GM12873 (cell line): ENCODE measurements around the gene LDAH.

ENCODE experiments used
- TF ChIP-seq, protein P1 (sequence below): IDR thresholded peaks from 2 replicates; pipeline ENCODE4 v1.5.1; 2012; ENCODE audit warnings: low read depth, mild to moderate bottlenecking, moderate library complexity, low read length, control low read depth; ENCODE audit not compliant: insufficient read depth; ENCODE audit errors: missing control alignments

The LDAH gene

DNA sequence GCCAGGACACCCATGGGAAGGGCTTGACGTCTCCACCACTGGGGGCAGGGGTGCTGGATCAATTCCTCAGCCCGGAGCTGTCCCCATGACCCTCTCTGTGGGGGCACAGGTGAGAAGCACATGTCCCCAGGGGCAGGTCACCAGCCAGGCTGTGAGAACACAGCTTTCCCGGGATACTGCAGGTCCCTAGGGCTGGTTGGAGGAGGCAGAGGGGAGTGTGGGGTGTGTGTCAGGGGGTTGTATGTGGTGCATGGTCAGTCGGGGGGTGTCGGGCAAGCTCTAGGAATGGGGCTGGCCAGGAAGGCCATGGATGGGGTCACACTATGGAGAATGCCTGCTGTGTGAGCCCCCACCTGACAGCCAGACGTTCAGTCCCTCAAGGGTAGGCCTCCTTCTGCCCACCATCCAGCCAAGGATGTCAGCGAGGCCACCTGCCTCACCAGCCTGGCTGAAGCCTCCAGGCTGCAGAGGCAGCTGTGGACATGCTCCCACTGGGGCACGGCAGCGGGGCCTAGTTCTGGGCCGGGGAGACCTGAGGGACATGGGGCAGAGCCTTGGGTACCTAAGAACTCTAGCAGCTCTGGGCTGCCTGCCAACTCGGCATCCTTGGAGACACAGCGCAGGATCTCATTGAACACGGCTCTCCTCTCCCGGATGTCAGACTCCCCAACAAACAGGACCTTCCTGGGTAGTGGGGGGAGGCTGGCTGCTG is 182.3 kb downstream of the LDAH start:
- TF ChIP-seq, protein P1, sequence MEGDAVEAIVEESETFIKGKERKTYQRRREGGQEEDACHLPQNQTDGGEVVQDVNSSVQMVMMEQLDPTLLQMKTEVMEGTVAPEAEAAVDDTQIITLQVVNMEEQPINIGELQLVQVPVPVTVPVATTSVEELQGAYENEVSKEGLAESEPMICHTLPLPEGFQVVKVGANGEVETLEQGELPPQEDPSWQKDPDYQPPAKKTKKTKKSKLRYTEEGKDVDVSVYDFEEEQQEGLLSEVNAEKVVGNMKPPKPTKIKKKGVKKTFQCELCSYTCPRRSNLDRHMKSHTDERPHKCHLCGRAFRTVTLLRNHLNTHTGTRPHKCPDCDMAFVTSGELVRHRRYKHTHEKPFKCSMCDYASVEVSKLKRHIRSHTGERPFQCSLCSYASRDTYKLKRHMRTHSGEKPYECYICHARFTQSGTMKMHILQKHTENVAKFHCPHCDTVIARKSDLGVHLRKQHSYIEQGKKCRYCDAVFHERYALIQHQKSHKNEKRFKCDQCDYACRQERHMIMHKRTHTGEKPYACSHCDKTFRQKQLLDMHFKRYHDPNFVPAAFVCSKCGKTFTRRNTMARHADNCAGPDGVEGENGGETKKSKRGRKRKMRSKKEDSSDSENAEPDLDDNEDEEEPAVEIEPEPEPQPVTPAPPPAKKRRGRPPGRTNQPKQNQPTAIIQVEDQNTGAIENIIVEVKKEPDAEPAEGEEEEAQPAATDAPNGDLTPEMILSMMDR = no peak

DNA sequence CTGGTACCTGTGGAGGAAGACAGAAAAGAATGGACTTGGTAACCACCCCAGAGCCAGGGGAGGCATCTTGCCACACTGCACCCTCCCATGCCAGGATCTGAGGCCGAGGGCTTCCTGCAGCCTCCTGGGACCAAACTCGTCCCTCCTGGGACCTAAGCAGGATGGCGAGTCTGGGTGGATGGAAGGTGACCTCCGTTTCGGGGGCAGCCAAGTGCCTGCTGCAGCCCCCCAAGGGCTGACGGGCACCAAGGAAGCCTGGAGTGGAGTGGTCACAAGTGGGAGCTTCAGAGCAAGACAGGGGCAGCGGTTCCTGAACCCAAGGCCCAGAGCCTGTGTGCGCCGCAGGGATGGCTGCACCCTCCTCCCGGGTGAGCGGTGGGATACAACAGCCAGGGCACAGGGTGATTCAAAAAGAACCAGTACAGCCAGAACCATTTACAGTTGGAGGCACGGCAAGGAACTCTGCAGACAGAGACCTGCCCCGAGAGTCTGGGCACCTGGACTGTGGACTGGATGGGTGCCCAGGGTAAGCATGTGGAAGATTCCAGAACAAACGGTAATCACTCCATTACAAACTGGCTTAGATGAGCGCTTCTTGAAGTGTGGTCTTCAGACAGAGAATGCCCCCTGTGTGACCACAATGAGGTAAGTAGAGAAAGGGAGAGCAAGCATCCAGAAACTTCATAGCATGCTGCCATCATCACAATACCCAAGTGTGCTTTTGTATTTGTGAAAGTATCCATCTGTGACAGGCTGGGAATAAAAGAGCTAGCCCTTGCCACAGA is 184.1 kb downstream of the LDAH start:
- TF ChIP-seq, protein P1 = no peak

- TF ChIP-seq, protein P1 = no peak
Observed at GRCh38 chr2:20638014-20638413, 184.9 kb downstream of the LDAH start.

- TF ChIP-seq, protein P1 = no peak
Observed at GRCh38 chr2:20637147-20637546, 185.8 kb downstream of the LDAH start.

DNA sequence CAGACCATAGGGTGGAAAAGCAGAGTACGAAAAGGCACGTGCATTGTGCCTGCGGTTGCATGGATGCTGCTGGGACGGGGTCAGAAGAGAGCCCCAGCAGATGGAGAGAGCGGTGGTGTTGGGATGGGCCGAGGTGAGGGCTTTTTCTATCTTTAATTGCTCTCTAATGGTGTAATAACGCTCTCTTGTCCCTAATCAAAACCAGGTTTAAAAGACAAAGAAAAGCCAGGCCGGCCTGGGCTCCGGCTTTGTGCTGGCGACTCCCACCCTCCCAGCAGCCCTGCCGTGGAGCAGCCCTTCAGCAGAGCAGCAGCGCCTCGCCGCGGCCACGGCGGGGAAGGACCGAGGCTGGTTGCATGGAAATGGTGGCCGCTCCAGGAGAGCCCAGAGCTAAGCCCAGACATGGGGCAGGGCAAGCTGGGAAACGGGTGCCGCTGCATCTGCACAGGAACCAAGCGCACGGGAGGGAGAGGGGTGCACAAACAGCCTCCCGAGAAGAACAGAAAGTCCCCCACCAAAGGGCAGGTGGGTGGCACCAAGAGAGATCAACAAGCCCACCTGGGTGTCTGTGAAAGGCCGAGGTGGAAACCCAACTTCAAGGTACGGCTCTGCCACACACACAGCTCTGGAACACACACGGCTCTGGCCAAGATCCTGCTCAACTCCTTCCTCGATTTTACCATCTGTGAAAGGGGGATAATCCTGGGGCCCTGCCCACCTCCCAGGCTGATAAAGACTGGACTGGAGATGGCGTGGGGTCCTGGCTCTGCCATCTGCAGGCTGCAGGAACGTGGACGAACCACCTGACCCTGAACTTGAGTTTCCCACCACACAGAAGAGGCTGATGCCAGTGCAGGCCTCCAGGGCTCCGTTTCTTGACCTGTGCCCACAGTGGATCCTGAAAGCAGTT is 187.0 kb downstream of the LDAH start:
- TF ChIP-seq, protein P1 = peak; percentile 94

DNA sequence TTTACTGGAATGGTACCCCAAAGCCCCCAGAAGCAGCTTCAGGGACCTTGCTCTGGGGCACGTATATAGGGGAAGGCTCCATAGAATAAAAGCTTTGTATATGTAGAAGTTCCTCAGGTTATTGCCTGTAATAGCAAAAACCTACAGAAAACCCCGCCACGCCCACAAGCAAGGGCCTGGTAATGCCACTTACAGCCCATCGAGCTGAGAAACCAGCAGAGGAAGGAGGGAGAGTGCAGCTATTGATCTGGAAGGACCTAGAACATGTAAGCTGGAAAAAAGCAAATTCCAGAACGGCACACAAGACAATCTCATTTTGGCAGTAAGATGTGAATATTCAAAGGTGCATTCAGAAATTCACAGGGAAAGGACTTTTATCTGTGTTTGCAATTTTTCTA is 187.8 kb downstream of the LDAH start:
- TF ChIP-seq, protein P1 = no peak

DNA sequence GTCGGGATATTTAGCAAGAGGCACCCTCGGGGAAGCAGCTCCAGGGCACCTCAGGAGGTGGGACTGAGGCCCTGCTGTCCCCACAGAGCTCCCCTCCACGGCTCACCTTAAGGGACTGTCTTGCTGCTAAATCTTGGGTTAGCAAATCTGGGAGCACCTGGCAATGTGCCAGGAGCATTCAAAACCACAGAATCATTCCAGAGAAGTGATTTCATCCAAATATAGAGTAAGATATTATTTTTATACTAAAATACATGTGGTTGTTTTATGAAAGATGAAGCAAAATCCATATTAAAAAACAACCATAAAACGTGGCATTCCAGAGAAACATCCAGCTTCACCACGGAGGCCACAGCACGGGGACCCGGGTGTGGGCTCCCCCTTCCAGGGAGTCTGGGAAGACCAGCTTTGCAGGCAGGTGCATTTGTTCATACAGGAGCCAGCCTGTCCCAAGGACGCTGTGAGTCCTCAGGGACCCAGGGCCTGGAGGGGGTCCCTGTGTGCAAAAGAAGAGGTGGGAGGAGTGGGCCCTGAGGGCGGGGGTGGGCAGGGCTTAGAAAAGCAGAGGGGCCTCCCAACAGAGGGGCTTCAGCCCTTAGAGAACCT is 188.3 kb downstream of the LDAH start:
- TF ChIP-seq, protein P1 = no peak
